ENCODE measurements around the gene MOK. TPM values are rescaled to one million over a fixed set of nuclear protein-coding genes. Genes with fewer than 3 reads are reported as not detected.
"Not testable (repeated sequence)": the region's sequence is repeated elsewhere in the genome, so short reads cannot be mapped to it uniquely, and the experiment has no call there.

MOK gene
- total and polyA plus RNA-seq, 5 experiments from 2014 or later, result 1.1 to 4.0 (median 2.6) TPM

DNA sequence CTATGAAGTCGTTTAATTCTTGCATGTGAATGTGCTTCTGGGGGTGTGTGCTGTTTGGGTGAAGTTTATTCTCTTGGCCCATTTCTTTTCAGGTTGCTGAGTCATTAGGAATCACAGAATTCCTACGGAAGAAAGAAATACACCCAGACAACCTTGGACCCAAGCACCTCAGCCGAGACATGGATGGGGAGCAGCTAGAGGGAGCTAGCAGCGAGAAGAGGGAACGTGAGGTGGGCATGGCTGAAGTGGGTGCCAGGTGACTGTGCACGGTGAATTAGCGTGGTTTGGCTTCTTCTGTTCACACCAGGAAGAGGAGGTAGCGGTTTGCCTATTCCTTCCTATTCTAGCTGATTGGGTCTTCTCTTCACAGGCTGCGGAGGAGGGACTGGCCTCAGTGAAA lies 33.8 kb upstream of the MOK start:
- Mint-ChIP-seq H3K27me3 (no peaks in the 10 kb centered on the region), H3K4me1 (peaks cover 0 to 3% (median 0%) of the 10 kb centered on the region in 4 donors), H3K27ac (no peak overlapping the region), H3K36me3 (peaks cover 0 to 78% (median 6%) of the 10 kb centered on the region in 3 donors), H3K4me3 (no peak overlapping the region), H3K9me3 (no peaks in the 10 kb centered on the region)
- ATAC-seq (no peak), DNase-seq (no peak)
- POLR2A ChIA-PET, result no interaction called here

DNA sequence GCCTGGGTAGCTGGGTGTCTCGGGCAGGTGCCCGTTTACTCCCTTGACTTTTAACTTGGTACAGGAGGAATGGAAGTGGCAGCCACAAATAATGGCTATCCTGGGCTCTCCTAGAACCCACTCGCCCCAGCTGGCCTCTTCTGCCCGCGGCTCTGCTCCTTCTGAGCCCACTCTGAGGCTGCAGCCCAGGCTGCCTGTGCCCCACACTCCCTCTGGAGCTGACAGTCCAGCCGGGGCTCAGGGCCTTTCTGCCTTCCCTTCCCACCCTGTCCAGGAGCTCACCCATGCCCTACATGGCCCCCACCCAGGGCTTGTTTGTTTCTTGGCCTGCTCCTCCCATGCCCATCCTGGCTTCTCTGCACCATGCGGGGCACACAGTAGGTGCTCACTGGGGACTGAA lies 30.2 kb upstream of the MOK start:
- no peaks in the 10 kb centered on the region for H3K9me3 Mint-ChIP-seq
- DNase-seq (no peak), ATAC-seq (no peak)

DNA sequence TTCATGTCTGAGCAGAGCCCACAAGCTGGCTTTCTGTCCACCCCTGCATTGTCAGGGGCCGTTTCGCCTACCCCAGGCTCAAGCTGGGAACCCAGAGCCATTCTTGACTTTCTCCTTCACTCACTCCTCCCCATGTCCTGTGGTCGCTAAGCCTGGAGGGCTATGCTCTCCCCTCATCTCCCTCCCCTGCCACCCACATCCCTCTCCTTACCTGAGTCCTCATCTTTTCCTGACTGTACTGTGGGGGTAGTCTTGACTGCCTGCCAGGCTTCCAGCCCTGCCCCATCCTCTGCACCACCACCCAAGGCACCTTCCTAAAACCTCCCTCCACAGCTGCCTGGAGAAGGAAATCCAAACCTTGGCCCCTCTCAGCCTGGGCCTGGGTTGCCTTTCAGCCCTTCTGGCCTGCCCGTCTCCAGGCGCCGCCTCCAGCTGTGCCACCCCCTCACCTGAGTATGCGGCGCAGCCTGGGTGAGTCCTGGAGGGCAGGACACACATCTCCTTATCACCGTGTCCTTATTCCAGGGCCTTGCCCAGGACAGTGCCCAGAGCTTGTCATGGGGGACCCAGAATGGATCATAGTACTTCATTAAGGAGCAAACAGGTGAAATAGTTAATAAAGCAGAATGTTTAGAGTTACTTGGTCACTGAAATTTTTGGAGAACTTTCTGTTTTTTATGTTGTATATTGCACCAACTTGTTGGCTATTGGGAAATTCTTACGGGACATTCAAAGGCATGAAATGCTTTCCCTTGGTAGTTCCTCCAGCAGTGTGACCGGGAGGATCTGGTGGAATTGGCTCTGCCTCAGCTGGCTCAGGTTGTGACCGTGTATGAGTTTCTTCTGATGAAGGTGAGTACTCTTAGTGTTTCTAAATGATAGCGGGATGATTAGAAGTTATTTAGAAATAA lies 29.1 kb upstream of the MOK start:
- peaks cover 0 to 62% (median 10%) of the 10 kb centered on the region in 3 donors for H3K36me3 Mint-ChIP-seq
- no peak for DNase-seq
- peak overlapping the region in 1 of 10 donors; percentile 69 for H3K27ac Mint-ChIP-seq
- H3K4me1 Mint-ChIP-seq, result peaks cover 0 to 8% (median 0%) of the 10 kb centered on the region in 4 donors
- no peak for ATAC-seq
- POLR2A ChIA-PET, result no interaction called here
- H3K9me3 Mint-ChIP-seq, result no peaks in the 10 kb centered on the region
- H3K4me3 Mint-ChIP-seq, result no peak overlapping the region
- H3K27me3 Mint-ChIP-seq, result no peaks in the 10 kb centered on the region

More for the DNA sequence above, 30.2 kb upstream of the MOK start:
- H3K27me3 Mint-ChIP-seq, result no peaks in the 10 kb centered on the region
- H3K4me1 Mint-ChIP-seq, result peaks cover 0 to 8% (median 0%) of the 10 kb centered on the region in 4 donors
- H3K4me3 Mint-ChIP-seq, result no peak overlapping the region
- H3K36me3 Mint-ChIP-seq, result peaks cover 0 to 62% (median 10%) of the 10 kb centered on the region in 3 donors
- POLR2A ChIA-PET, result no interaction called here
- peak overlapping the region in 1 of 10 donors; percentile 48 for H3K27ac Mint-ChIP-seq

GRCh38 chr14:102333390-102333789 lies 28.4 kb upstream of the MOK start:
- H3K27ac Mint-ChIP-seq, result no peak overlapping the region
- H3K9me3 Mint-ChIP-seq, result no peaks in the 10 kb centered on the region
- no peak for ATAC-seq
- DNase-seq, result no peak
- H3K4me3 Mint-ChIP-seq, result no peak overlapping the region
- peaks cover 0 to 56% (median 10%) of the 10 kb centered on the region in 3 donors for H3K36me3 Mint-ChIP-seq
- H3K27me3 Mint-ChIP-seq, result no peaks in the 10 kb centered on the region
- peaks cover 0 to 8% (median 0%) of the 10 kb centered on the region in 4 donors for H3K4me1 Mint-ChIP-seq
- POLR2A ChIA-PET, result no interaction called here

DNA sequence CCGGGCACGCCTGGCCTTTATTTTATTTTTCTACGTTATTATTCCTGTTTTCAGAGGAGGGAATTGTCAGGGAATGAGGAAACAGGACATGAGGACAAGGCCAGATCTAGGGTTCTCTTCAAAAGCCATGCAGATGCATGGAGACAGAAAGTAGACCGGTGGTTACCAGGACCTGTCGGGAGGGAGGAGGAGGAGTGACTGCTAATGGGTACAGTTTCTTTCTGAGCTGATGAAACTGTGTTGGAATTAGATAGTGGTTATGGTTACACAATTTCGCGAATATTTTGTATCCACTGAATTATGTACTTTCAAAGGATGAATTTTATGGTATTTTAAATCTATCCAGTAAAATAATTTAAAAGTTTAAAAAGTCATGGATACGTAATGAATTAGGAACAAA lies 25.8 kb upstream of the MOK start:
- Mint-ChIP-seq H3K27ac (no peak overlapping the region), H3K9me3 (no peaks in the 10 kb centered on the region), H3K4me1 (peaks cover 0 to 9% (median 0%) of the 10 kb centered on the region in 4 donors), H3K36me3 (peaks cover 0 to 38% (median 13%) of the 10 kb centered on the region in 3 donors), H3K27me3 (no peaks in the 10 kb centered on the region), H3K4me3 (no peak overlapping the region)
- POLR2A ChIA-PET, result interaction anchor here (0.6 kb wide), 1 partner anchor 67 kb away, joined by 4 read pairs; no protein-coding TSS in a partner anchor
- DNase-seq (no peak), ATAC-seq (no peak)

DNA sequence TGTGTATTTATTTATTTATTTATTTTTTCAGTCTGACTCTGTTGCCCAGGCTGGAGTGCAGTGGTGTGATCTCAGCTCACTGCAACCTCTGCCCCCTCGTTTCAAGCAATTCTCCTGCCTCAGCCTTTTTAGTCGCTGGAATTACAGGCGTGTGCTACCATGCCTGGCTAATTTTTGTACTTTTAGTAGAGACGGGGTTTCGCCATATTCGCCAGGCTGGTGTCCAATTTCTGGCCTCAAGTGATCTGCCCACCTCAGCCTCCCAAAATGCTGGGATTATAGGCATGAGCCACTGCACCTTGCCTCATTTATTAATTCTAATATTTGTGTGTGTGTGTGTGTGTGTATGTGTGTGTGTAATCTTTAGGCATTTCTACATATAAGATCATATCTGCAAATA lies 24.4 kb upstream of the MOK start:
- POLR2A ChIA-PET, result interaction anchor here (0.5 kb wide), 1 partner anchor 21 kb away, joined by 5 read pairs; no protein-coding TSS in a partner anchor
- not testable (repeated sequence) for H3K27me3 Mint-ChIP-seq, ATAC-seq, H3K4me3 Mint-ChIP-seq, H3K9me3 Mint-ChIP-seq, H3K4me1 Mint-ChIP-seq, DNase-seq
- Mint-ChIP-seq H3K27ac (peak overlapping the region in 1 of 10 donors; percentile 29), H3K36me3 (peaks cover 0 to 35% (median 10%) of the 10 kb centered on the region in 3 donors)

GRCh38 chr14:102326583-102326982 lies 21.6 kb upstream of the MOK start:
- Mint-ChIP-seq H3K27ac (peak overlapping the region in 1 of 10 donors; percentile 51), H3K4me3 (no peak overlapping the region), H3K36me3 (peaks cover 0 to 16% (median 4%) of the 10 kb centered on the region in 3 donors), H3K4me1 (peaks cover 3 to 13% (median 6%) of the 10 kb centered on the region in 4 donors), H3K27me3 (no peaks in the 10 kb centered on the region), H3K9me3 (no peaks in the 10 kb centered on the region)
- POLR2A ChIA-PET, result no interaction called here
- DNase-seq (no peak), ATAC-seq (no peak)

- no peak for DNase-seq
- peak overlapping the region in 1 of 10 donors; percentile 51 for H3K27ac Mint-ChIP-seq
- H3K9me3 Mint-ChIP-seq, result no peaks in the 10 kb centered on the region
- peaks cover 6 to 20% (median 11%) of the 10 kb centered on the region in 4 donors for H3K4me1 Mint-ChIP-seq
- ATAC-seq, result no peak
- POLR2A ChIA-PET, result no interaction called here
- no peaks in the 10 kb centered on the region for H3K27me3 Mint-ChIP-seq
- H3K36me3 Mint-ChIP-seq, result peaks cover 0 to 14% (median 4%) of the 10 kb centered on the region in 3 donors
- no peak overlapping the region for H3K4me3 Mint-ChIP-seq
These were observed 20.9 kb upstream of the MOK start for GRCh38 chr14:102325791-102326345.

DNA sequence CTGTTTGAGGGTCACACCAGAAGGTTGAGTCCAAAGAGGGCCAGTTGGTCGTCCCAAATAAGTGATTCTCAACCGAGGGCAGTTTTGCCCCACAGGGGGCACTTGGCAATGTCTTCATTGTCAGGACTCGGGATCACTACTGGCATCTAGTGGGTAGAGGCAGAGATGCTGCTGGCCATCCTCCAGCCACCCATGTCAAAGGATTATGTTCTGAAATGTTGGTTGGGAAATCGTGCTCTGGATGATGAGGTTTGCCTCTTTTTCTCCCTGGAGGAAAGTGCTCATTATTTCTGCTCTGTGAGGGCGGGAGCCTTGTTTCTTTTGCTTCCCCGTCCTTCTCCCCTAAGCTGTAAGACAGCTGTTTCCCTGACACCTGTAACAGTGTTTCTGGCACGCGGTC lies 18.1 kb upstream of the MOK start:
- H3K27ac Mint-ChIP-seq, result peak overlapping the region in 7 of 10 donors; percentile 57 to 88 (median 83)
- H3K27me3 Mint-ChIP-seq, result no peaks in the 10 kb centered on the region
- DNase-seq, result peak in 2 of 10 donors; percentile 28 to 66
- peak overlapping the region in 4 of 10 donors; percentile 13 to 75 (median 32) for H3K4me3 Mint-ChIP-seq
- ATAC-seq, result no peak
- H3K4me1 Mint-ChIP-seq, result peaks cover 12 to 42% (median 32%) of the 10 kb centered on the region in 4 donors
- H3K36me3 Mint-ChIP-seq, result peaks cover 0 to 11% (median 4%) of the 10 kb centered on the region in 3 donors
- POLR2A ChIA-PET, result no interaction called here
- H3K9me3 Mint-ChIP-seq, result no peaks in the 10 kb centered on the region

- Mint-ChIP-seq H3K27me3 (peaks cover 0 to 2% (median 0%) of the 10 kb centered on the region in 5 donors), H3K9me3 (peaks cover 0 to 2% (median 0%) of the 10 kb centered on the region in 9 donors), H3K36me3 (peaks cover 0 to 10% (median 4%) of the 10 kb centered on the region in 3 donors), H3K4me3 (peak overlapping the region in 3 of 10 donors; percentile 0 to 89 (median 27)), H3K27ac (peak overlapping the region in 8 of 10 donors; percentile 41 to 98 (median 87)), H3K4me1 (peaks cover 18 to 56% (median 45%) of the 10 kb centered on the region in 4 donors)
- DNase-seq (peak in 1 of 10 donors; percentile 30), ATAC-seq (no peak)
- POLR2A ChIA-PET, result interaction anchor here (1.2 to 2.2 kb wide), 2 partner anchors 10 to 13 kb away, joined by 4 to 7 read pairs; no protein-coding TSS in a partner anchor
These were observed 16.8 kb upstream of the MOK start for GRCh38 chr14:102321456-102322422.

GRCh38 chr14:102320671-102321455 lies 15.9 kb upstream of the MOK start:
- peaks cover 0 to 3% (median 0%) of the 10 kb centered on the region in 9 donors for H3K9me3 Mint-ChIP-seq
- peak in 1 of 10 donors; percentile 1 for DNase-seq
- H3K27ac Mint-ChIP-seq, result peak overlapping the region; percentile 89 to 100 (median 96)
- no peak for ATAC-seq
- peaks cover 0 to 5% (median 0%) of the 10 kb centered on the region in 3 donors for H3K36me3 Mint-ChIP-seq
- H3K27me3 Mint-ChIP-seq, result peaks cover 0 to 3% (median 0%) of the 10 kb centered on the region in 5 donors
- H3K4me3 Mint-ChIP-seq, result peak overlapping the region; percentile 80 to 94 (median 89)
- H3K4me1 Mint-ChIP-seq, result peaks cover 20 to 62% (median 54%) of the 10 kb centered on the region in 4 donors
- POLR2A ChIA-PET, result interaction anchor here (1.0 to 2.2 kb wide), 7 partner anchors 11 to 497 kb away, joined by 3 to 11 read pairs (median 4); partner anchors contain the start of genes CINP, MOK and TECPR2
